Immature natural killer cell (primary cell): ENCODE measurements around the gene PER2. TPM values are rescaled to one million over a fixed set of nuclear protein-coding genes. Genes with fewer than 3 reads are reported as not detected.
A peak's percentile ranks its signal among the peaks of the same experiment; 100 is the strongest.

Experiments
- DNase-seq, 3 donors: peaks; one replicate each; pipeline ENCODE4 v3.0.0; 2022; ENCODE audit warnings: mixed read lengths in 1 of 3
- H3K27ac Mint-ChIP-seq, 6 donors: one replicate each; pipeline ENCODE4 v1.8.0; 2020; ENCODE audit warnings: mixed read lengths in 6 of 6, mild to moderate bottlenecking in 5 of 6, inconsistent platforms in 4 of 6, moderate library complexity in 3 of 6
- H3K27me3 Mint-ChIP-seq, 3 donors: one replicate each; pipeline ENCODE4 v1.8.0; 2020 to 2021; ENCODE audit warnings: low read depth in 3 of 3, mild to moderate bottlenecking in 3 of 3, mixed read lengths in 3 of 3, moderate library complexity in 3 of 3, inconsistent platforms in 1 of 3
- H3K36me3 Mint-ChIP-seq, 3 donors: one replicate each; pipeline ENCODE4 v1.8.0; 2020; ENCODE audit warnings: mixed read lengths in 3 of 3, inconsistent platforms in 2 of 3, mild to moderate bottlenecking in 2 of 3
- H3K4me1 Mint-ChIP-seq, 2 donors: one replicate each; pipeline ENCODE4 v1.8.0; 2020; ENCODE audit warnings: inconsistent platforms in 2 of 2, mild to moderate bottlenecking in 2 of 2, mixed read lengths in 2 of 2, moderate library complexity in 1 of 2
- H3K4me3 Mint-ChIP-seq, 5 donors: one replicate each; pipeline ENCODE4 v1.8.0; 2020; ENCODE audit warnings: mild to moderate bottlenecking in 5 of 5, mixed read lengths in 5 of 5, inconsistent platforms in 3 of 5, moderate library complexity in 3 of 5
- H3K9me3 Mint-ChIP-seq, 6 donors: one replicate each; pipeline ENCODE4 v1.8.0; 2020; ENCODE audit warnings: mild to moderate bottlenecking in 6 of 6, mixed read lengths in 6 of 6, inconsistent platforms in 4 of 6, moderate library complexity in 3 of 6
- polyA plus RNA-seq, 3 donors: library from polyadenylated mRNA; unstranded; fragments of 300-500 nt; fragmentation: Illumina TruSeq; gene quantifications; one replicate each; pipeline ENCODE4 v1.2.3, GENCODE V29; 2021

The PER2 gene
- polyA plus RNA-seq, 3 donors from 2014 or later = 1.0 to 8.5 (median 7.2) TPM

- Mint-ChIP-seq H3K4me3 (no peak overlapping the region), H3K36me3 (peaks cover 7 to 41% (median 7%) of the 10 kb centered on the region in 3 donors), H3K27ac (no peak overlapping the region), H3K9me3 (no peaks in the 10 kb centered on the region), H3K27me3 (peaks cover 0 to 4% (median 2%) of the 10 kb centered on the region in 3 donors), H3K4me1 (peaks cover 0 to 1% of the 10 kb centered on the region in 2 donors)
- DNase-seq = no peak
These were observed 36.4 kb downstream of the PER2 start for GRCh38 chr2:238251986-238252385.

- Mint-ChIP-seq H3K4me3 (no peak overlapping the region), H3K9me3 (no peaks in the 10 kb centered on the region), H3K36me3 (peaks cover 7 to 45% (median 7%) of the 10 kb centered on the region in 3 donors), H3K27me3 (peaks cover 0 to 4% (median 2%) of the 10 kb centered on the region in 3 donors), H3K4me1 (peaks cover 0 to 1% of the 10 kb centered on the region in 2 donors), H3K27ac (no peak overlapping the region)
- no peak for DNase-seq
These were observed 37.1 kb downstream of the PER2 start for GRCh38 chr2:238251331-238251730.

- Mint-ChIP-seq H3K36me3 (peaks cover 7 to 46% (median 11%) of the 10 kb centered on the region in 3 donors), H3K27ac (no peak overlapping the region), H3K4me3 (no peak overlapping the region), H3K4me1 (peaks cover 0 to 1% of the 10 kb centered on the region in 2 donors), H3K9me3 (no peaks in the 10 kb centered on the region), H3K27me3 (peaks cover 0 to 4% (median 2%) of the 10 kb centered on the region in 3 donors)
- DNase-seq = no peak
These were observed 37.5 kb downstream of the PER2 start for GRCh38 chr2:238250896-238251295.

- Mint-ChIP-seq H3K4me1 (peaks cover 0 to 1% of the 10 kb centered on the region in 2 donors), H3K27me3 (peaks cover 0 to 4% (median 0%) of the 10 kb centered on the region in 3 donors), H3K27ac (no peak overlapping the region), H3K9me3 (no peaks in the 10 kb centered on the region), H3K36me3 (peaks cover 10 to 43% (median 11%) of the 10 kb centered on the region in 3 donors), H3K4me3 (no peak overlapping the region)
- no peak for DNase-seq
These were observed 40.5 kb downstream of the PER2 start for GRCh38 chr2:238247841-238248453.

- Mint-ChIP-seq H3K4me3 (no peak overlapping the region), H3K4me1 (peaks cover 0 to 1% of the 10 kb centered on the region in 2 donors), H3K9me3 (no peaks in the 10 kb centered on the region), H3K36me3 (peaks cover 10 to 43% (median 11%) of the 10 kb centered on the region in 3 donors), H3K27me3 (peaks cover 0 to 4% (median 0%) of the 10 kb centered on the region in 3 donors), H3K27ac (peak overlapping the region in 2 of 6 donors; percentile 29 to 41)
- no peak for DNase-seq
These were observed 41.2 kb downstream of the PER2 start for GRCh38 chr2:238247002-238247822.

- peaks cover 10 to 29% (median 11%) of the 10 kb centered on the region in 3 donors for H3K36me3 Mint-ChIP-seq
- H3K4me3 Mint-ChIP-seq = no peak overlapping the region
- H3K27me3 Mint-ChIP-seq = peaks cover 2 to 3% (median 2%) of the 10 kb centered on the region in 3 donors
- no peaks in the 10 kb centered on the region for H3K9me3 Mint-ChIP-seq
- peak overlapping the region in 1 of 6 donors; percentile 34 for H3K27ac Mint-ChIP-seq
- peaks cover 0 to 9% of the 10 kb centered on the region in 2 donors for H3K4me1 Mint-ChIP-seq
- no peak for DNase-seq
These were observed 44.3 kb downstream of the PER2 start for GRCh38 chr2:238244151-238244550.

GRCh38 chr2:238243496-238244076, 44.8 kb downstream of the PER2 start:
- Mint-ChIP-seq H3K4me1 (peaks cover 0 to 9% of the 10 kb centered on the region in 2 donors), H3K4me3 (no peak overlapping the region), H3K9me3 (no peaks in the 10 kb centered on the region), H3K36me3 (peaks cover 10 to 29% (median 11%) of the 10 kb centered on the region in 3 donors), H3K27me3 (peaks cover 2 to 3% (median 2%) of the 10 kb centered on the region in 3 donors), H3K27ac (no peak overlapping the region)
- no peak for DNase-seq

- Mint-ChIP-seq H3K4me1 (peaks cover 0 to 10% of the 10 kb centered on the region in 2 donors), H3K27me3 (peaks cover 2 to 7% (median 3%) of the 10 kb centered on the region in 3 donors), H3K36me3 (peaks cover 7 to 26% (median 11%) of the 10 kb centered on the region in 3 donors), H3K27ac (no peak overlapping the region), H3K9me3 (no peaks in the 10 kb centered on the region), H3K4me3 (no peak overlapping the region)
- no peak for DNase-seq
These were observed 45.5 kb downstream of the PER2 start for GRCh38 chr2:238242731-238243495.

GRCh38 chr2:238241970-238242369, 46.4 kb downstream of the PER2 start:
- Mint-ChIP-seq H3K9me3 (no peaks in the 10 kb centered on the region), H3K36me3 (peaks cover 4 to 19% (median 6%) of the 10 kb centered on the region in 3 donors), H3K4me3 (peak overlapping the region in 4 of 5 donors; percentile 36 to 67 (median 54)), H3K27me3 (peaks cover 2 to 7% (median 3%) of the 10 kb centered on the region in 3 donors), H3K27ac (peak overlapping the region in 5 of 6 donors; percentile 19 to 66 (median 41)), H3K4me1 (peaks cover 0 to 10% of the 10 kb centered on the region in 2 donors)
- DNase-seq = no peak

- H3K4me1 Mint-ChIP-seq = peaks cover 0 to 10% of the 10 kb centered on the region in 2 donors
- no peaks in the 10 kb centered on the region for H3K9me3 Mint-ChIP-seq
- peak; percentile 51 to 53 (median 52) for DNase-seq
- peaks cover under 1 to 11% (median 6%) of the 10 kb centered on the region in 3 donors for H3K36me3 Mint-ChIP-seq
- peak overlapping the region in 1 of 6 donors; percentile 87 for H3K27ac Mint-ChIP-seq
- peaks cover 2 to 7% (median 3%) of the 10 kb centered on the region in 3 donors for H3K27me3 Mint-ChIP-seq
- peak overlapping the region; percentile 36 to 67 (median 54) for H3K4me3 Mint-ChIP-seq
These were observed 47.4 kb downstream of the PER2 start for GRCh38 chr2:238240757-238241711.

- H3K4me1 Mint-ChIP-seq = peaks cover 0 to 12% of the 10 kb centered on the region in 2 donors
- DNase-seq = peak; percentile 86 to 87 (median 87)
- H3K36me3 Mint-ChIP-seq = peaks cover 0 to 7% (median 1%) of the 10 kb centered on the region in 3 donors
- H3K27me3 Mint-ChIP-seq = peaks cover 3 to 7% (median 5%) of the 10 kb centered on the region in 3 donors
- peak within 1 kb of the TSS; percentile 62 to 88 (median 85) for H3K27ac Mint-ChIP-seq
- H3K4me3 Mint-ChIP-seq = peak within 1 kb of the TSS; percentile 88 to 98 (median 92)
- no peaks in the 10 kb centered on the region for H3K9me3 Mint-ChIP-seq
These were observed 48.3 kb downstream of the PER2 start, which contains the start of gene HES6 for GRCh38 chr2:238239863-238240756. Gene HES6 (minus strand): TSS chr2:238240038. CDS start chr2:238239905, 133 bp downstream.
